Esophagus squamous epithelium (tissue), 5 donors: Measurements from ENCODE around the gene RBM34. TPM values are rescaled to one million over a fixed set of nuclear protein-coding genes. Genes with fewer than 3 reads are reported as not detected.
A peak's percentile ranks its signal among the peaks of the same experiment; 100 is the strongest.
"Not testable (repeated sequence)": the region's sequence is repeated elsewhere in the genome, so short reads cannot be mapped to it uniquely, and the experiment has no call there.

Experiments
- DNase-seq: peaks from one replicate; lab custom pipeline; 2025; lab: John Stamatoyannopoulos, UW
- H3K27ac ChIP-seq, 4 donors: fragments of 200-600 bp; sonication (generic); one replicate each; pipeline ENCODE4 v1.5.1; 2016 to 2019; ENCODE audit warnings: mild to moderate bottlenecking in 1 of 4
- H3K27me3 ChIP-seq, 4 donors: fragments of 200-600 bp; sonication (generic); 1 replicate in 3 of 4; 2 replicates in 1 of 4; pipeline versions ENCODE4 v1.5.1 to v1.6.0; 2017 to 2021; ENCODE audit warnings: antibody characterized with exemption in 1 of 4
- H3K36me3 ChIP-seq, 3 donors: fragments of 200-600 bp; sonication (generic); one replicate each; pipeline ENCODE4 v1.5.1; 2016 to 2019
- H3K4me1 ChIP-seq, 3 donors: fragments of 200-600 bp; sonication (generic); one replicate each; pipeline ENCODE4 v1.5.1; 2017 to 2019
- H3K4me3 ChIP-seq, 4 donors: fragments of 200-600 bp; sonication (generic); 1 replicate in 3 of 4; 2 replicates in 1 of 4; pipeline ENCODE4 v1.5.1; 2016 to 2019; ENCODE audit warnings: mild to moderate bottlenecking in 2 of 4, moderate library complexity in 1 of 4
- H3K9me3 ChIP-seq, 3 donors: fragments of 200-600 bp; sonication (generic); one replicate each; pipeline ENCODE4 v1.5.1; 2016 to 2019
- CTCF ChIP-seq, 6 experiments: fragments of 450-650 bp in 4 of 6; fragments of 200-600 bp in 2 of 6; sonication (generic) in 2 of 6; IDR thresholded peaks; one replicate each; pipeline ENCODE4 v1.5.1; 2016 to 2019; ENCODE audit warnings: antibody characterized with exemption in 6 of 6, mild to moderate bottlenecking in 4 of 6, moderate library complexity in 4 of 6
- POLR2A ChIP-seq, 4 donors: fragments of 450-650 bp; IDR thresholded peaks; one replicate each; pipeline ENCODE4 v1.6.1; 2017; ENCODE audit warnings: antibody characterized with exemption in 4 of 4, mild to moderate bottlenecking in 4 of 4, moderate library complexity in 3 of 4
- WGBS, 2 donors: methylation state at CpG; one replicate each; pipeline ENCODE4 v1.1.5; 2018; 5-methylcytosine and 5-hydroxymethylcytosine counted together
- intact Hi-C: fragments of 100-400 bp; cut with DNase I; formaldehyde crosslinking; loops from one replicate; pipeline ENCODE4 v1.15.0; 2022
- small RNA-seq, 4 donors: library from RNA; depleted of rRNA; stranded (forward); fragments of <200 nt; gene quantifications; one replicate each; pipeline ENCODE3, GENCODE V24; 2016
- total RNA-seq, 4 donors: library from RNA; depleted of rRNA; stranded (reverse); fragments of >200 nt; gene quantifications; one replicate each; pipeline ENCODE4 v1.1.0, GENCODE V29; 2016
- donor health status: DM: yes; HTN: yes; CAD: no.

RBM34 gene
- total RNA-seq, 4 donors from 2014 or later = 38.8 to 54.2 (median 40.5) TPM

DNA sequence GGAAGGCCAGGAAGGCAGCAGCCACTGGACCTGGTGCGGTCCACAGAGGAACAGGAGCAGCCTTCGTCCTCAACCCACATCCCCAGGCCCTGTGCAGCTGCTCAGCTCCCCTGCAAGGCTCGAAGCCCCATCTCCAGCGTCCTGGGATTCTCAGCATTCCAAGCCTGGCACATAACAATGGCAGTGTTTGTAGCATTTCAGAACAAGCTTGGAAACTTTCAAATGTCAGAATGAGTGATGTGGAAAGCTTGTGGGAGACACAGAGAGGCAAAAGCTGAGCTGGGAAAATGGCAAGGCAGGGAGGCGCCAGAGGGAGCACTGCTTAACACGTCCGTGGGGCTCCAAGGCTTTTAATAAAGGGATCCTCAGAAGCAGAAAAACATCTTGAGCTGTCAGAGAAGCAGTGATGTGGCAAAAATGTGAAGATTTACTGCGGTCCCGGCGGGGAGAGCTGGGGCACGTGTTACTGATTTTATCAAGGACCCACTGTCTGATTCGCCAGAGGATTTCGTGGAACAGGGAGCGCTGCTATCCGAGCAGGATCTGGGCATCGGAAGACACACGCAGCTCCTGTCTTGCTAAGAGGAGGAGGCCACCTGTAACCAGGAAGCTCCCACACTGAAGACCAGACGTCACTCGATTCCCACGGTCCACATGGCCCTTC is 70.5 kb downstream of the RBM34 start:
- peak overlapping the region in 2 of 4 donors; percentile 42 for H3K27ac ChIP-seq
- no peak for DNase-seq
- no peak overlapping the region for H3K4me3 ChIP-seq
- no peaks in the 10 kb centered on the region for H3K9me3 ChIP-seq
- intact Hi-C loops = loop anchor here (5.0 kb wide), 1 partner anchor 593 kb away; no protein-coding TSS in a partner anchor
- H3K27me3 ChIP-seq = no peaks in the 10 kb centered on the region
- WGBS, 2 donors = 60 to 78% methylated on average over 11 to 15 of the region's 20 CpGs
- peaks cover 9 to 14% (median 9%) of the 10 kb centered on the region in 3 donors for H3K4me1 ChIP-seq
- no peaks in the 10 kb centered on the region for H3K36me3 ChIP-seq
- TF ChIP-seq CTCF (IDR thresholded peaks at IDR 0.05) = no peak
- TF ChIP-seq POLR2A (IDR thresholded peaks at IDR 0.05) = no peak

DNA sequence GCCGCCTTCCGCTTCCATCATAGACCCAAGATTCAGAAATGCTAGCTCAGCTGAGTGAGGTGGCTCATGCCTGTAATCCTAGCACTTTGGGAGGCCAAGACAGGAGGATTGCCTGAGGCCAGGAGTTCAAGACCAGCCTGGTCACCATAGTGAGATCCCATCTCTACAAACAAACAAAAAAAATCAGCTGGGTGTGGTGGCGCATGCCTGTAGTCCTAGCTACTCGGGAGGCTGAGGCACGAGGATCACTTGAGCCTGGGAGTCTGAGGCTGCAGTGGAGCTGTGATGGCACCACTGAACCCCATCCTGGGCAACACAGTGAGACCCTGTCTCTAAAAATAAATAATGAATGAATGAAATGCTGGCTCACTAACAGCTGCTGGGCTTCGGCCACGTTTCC is 72.1 kb downstream of the RBM34 start:
- intact Hi-C loops = loop anchor here (10.0 kb wide), 1 partner anchor 364 kb away; no protein-coding TSS in a partner anchor
- Histone ChIP-seq H3K9me3 (no peaks in the 10 kb centered on the region), H3K4me3 (no peak overlapping the region), H3K36me3 (no peaks in the 10 kb centered on the region), H3K27ac (no peak overlapping the region), H3K27me3 (no peaks in the 10 kb centered on the region), H3K4me1 (peaks cover 13 to 17% (median 14%) of the 10 kb centered on the region in 3 donors)
- no peak for DNase-seq
- WGBS, 2 donors = 75 to 90% methylated on average over 5 of the region's 7 CpGs
- TF ChIP-seq CTCF (IDR thresholded peaks at IDR 0.05) (no peak), POLR2A (IDR thresholded peaks at IDR 0.05) (no peak)

DNA sequence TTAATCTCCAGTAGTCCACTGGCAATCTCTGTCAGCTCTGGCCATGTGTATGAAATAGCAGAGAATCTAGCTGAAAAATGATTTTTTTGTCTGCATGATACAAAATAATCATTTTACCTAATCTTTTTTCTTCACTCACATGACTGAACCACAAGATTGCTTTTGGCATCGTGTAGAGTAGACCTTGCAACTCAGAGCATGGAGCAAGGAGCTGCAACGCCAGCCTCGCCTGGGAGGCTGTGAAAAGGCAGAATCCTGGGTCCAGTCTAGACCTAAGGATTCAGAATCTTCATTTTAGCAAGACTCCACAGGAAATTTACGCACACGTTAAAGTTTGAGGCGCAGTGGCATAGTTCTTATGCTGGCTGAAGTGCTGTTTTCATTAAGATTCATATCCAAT is 72.6 kb downstream of the RBM34 start:
- Histone ChIP-seq H3K9me3 (no peaks in the 10 kb centered on the region), H3K4me3 (no peak overlapping the region), H3K27me3 (no peaks in the 10 kb centered on the region), H3K36me3 (no peaks in the 10 kb centered on the region), H3K27ac (no peak overlapping the region), H3K4me1 (peaks cover 13 to 17% (median 15%) of the 10 kb centered on the region in 3 donors)
- DNase-seq = no peak
- 71 to 82% methylated on average over 6 of the region's 6 CpGs for WGBS, 2 donors
- intact Hi-C loops = loop anchor here (10.0 kb wide), 1 partner anchor 364 kb away; no protein-coding TSS in a partner anchor
- no peak for TF ChIP-seq POLR2A (IDR thresholded peaks at IDR 0.05)
- TF ChIP-seq CTCF (IDR thresholded peaks at IDR 0.05) = no peak

DNA sequence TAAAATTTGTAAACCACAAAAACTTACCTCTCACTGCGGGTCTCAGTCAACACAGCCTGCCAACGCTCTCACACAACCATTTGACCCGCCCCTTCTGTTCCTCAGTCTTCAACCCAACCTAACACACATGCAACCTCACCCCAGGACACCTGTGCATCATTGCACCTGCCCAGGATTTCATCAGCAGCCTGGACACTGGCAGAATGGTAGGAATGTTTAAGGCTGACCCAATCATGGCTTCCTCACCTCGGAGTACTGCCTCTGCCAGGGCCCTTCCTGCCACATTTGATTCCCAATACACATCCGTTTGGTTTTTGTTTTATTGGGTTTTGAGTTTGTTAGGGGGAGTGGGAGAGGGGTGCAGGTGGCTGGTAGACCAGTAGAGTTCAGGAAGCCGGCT is 73.1 kb downstream of the RBM34 start:
- H3K4me3 ChIP-seq = no peak overlapping the region
- TF ChIP-seq POLR2A (IDR thresholded peaks at IDR 0.05) (no peak), CTCF (IDR thresholded peaks at IDR 0.05) (no peak)
- H3K27me3 ChIP-seq = no peaks in the 10 kb centered on the region
- H3K27ac ChIP-seq = no peak overlapping the region
- intact Hi-C loops = loop anchor here (10.0 kb wide), 1 partner anchor 363 kb away; no protein-coding TSS in a partner anchor
- no peaks in the 10 kb centered on the region for H3K36me3 ChIP-seq
- 95 to 96% methylated on average over 6 of the region's 6 CpGs for WGBS, 2 donors
- no peak for DNase-seq
- peaks cover 13 to 17% (median 15%) of the 10 kb centered on the region in 3 donors for H3K4me1 ChIP-seq
- H3K9me3 ChIP-seq = no peaks in the 10 kb centered on the region

GRCh38 chr1:235085411-235086117 is 75.5 kb downstream of the RBM34 start:
- H3K27ac ChIP-seq, H3K36me3 ChIP-seq, H3K9me3 ChIP-seq, DNase-seq, H3K4me3 ChIP-seq, H3K27me3 ChIP-seq: not testable (repeated sequence)
- H3K4me1 ChIP-seq = peaks cover 17 to 38% (median 23%) of the 10 kb centered on the region in 3 donors
- intact Hi-C loops = loop anchor here (10.0 kb wide), 1 partner anchor 361 kb away; no protein-coding TSS in a partner anchor
- 85 to 91% methylated on average over 9 to 12 of the region's 12 CpGs for WGBS, 2 donors

Small RNAs within 50 kb of the gene (small RNA-seq; reads per million reads assigned to genes)
- gene AL732292.1 = 0 reads per million in 4 donors
- gene MIR4753 = 0 to 0.07 (median 0) reads per million in 4 donors
- gene SNORA14B = 5.3 to 8.9 (median 7.6) reads per million in 4 donors

Other genes with a start within 250 kb of the RBM34 start
- 100 to 1,000 TPM in 1 of 4 donors, 10 to 100 TPM in 3; 36.4 to 117 (median 84.1) TPM for gene TOMM20, start 32.4 kb downstream of the RBM34 start, total RNA-seq
- gene ARID4B, start 166.9 kb upstream of the RBM34 start, total RNA-seq = 10 to 100 TPM; 15.2 to 99.7 (median 30.8) TPM
- gene GGPS1, start 167.3 kb upstream of the RBM34 start, total RNA-seq = 10 to 100 TPM in 3 of 4 donors, 1 to 10 TPM in 1; 6.0 to 17.0 (median 14.1) TPM
- gene TBCE, start 206.2 kb upstream of the RBM34 start, total RNA-seq = 10 to 100 TPM; 11.2 to 18.6 (median 14.6) TPM